Measurements from ENCODE around the gene FCAR.
"Not testable (repeated sequence)": the region's sequence is repeated elsewhere in the genome, so short reads cannot be mapped to it uniquely, and the experiment has no call there.

Gene FCAR

DNA sequence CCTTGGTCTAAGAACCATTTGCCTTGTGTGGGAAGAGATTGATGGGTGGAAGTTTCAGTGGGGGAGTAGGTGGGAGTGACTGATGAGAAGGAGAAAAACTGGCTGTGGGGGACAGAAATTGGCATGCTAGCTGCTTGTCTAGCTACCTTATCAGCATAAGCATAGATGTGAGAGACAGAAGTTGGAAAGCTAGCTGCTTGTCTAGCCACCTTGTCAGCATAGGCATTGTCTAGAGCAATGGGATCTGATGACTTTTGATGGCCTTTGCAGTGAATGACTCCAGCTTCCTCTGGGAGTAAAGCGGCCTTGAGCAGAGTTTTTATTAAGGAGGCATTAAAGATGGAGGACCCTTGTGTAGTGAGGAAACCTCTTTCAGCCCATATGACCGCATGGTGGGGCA, 22.0 kb downstream of the FCAR start:
- no peak for DNase-seq

DNA sequence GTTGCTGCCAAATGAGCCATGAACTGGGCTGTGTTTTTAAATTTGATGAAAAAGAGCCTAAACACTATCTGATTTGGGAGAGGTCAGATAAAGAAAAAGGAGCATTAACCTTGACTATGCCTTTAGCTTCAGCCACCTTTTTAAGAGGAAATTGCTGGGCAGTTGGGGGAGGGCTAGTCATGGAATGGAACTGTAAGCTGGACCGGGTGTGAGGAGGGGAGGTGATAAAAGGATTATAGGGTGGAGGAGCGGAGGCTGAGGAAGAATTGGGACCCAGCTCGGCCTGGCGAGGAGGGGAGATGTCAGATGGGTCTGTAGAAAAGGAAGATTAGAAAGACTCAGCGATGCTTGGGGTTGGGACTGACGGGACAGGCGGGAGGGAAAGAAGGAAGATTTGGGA, 24.6 kb downstream of the FCAR start:
- not testable (repeated sequence) for DNase-seq

DNA sequence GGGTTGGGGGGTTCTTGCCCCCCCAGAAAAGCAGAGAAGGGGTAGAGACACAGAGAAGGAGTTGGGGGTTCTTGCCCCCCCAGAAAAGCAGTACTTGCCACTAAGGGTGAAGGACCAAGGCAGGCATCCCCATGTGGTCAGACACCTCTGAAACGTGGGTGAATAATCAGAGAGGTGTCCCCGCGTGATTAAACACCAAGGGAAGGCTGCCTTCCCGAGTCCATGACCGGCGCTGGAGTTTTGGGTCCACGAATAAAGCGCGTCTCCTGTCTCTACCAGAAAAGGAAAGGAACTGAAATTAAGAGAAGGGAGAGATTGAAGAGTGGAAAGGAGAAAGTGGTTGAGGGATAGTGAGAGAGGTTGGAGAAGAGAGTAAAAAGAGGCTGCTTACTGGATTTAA, 25.6 kb downstream of the FCAR start:
- not testable (repeated sequence) for DNase-seq

DNA sequence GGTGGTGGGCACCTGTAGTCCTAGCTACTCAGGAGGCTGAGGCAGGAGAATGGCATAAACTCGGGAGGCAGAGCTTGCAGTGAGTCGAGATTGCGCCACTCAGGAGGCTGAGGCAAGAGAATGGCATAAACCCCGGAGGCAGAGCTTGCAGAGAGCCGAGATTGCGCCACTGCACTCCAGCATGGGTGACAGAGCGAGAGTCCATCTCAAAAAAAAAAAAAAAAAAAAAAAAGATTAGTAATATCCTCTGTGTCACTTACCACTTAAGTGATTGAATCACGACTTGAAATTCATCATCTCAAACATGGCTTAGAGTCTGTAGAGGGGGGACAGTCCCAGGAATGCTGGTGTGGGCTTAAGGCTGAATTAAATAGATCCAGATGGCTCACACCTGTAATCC, 27.1 kb downstream of the FCAR start:
- DNase-seq: not testable (repeated sequence)

DNA sequence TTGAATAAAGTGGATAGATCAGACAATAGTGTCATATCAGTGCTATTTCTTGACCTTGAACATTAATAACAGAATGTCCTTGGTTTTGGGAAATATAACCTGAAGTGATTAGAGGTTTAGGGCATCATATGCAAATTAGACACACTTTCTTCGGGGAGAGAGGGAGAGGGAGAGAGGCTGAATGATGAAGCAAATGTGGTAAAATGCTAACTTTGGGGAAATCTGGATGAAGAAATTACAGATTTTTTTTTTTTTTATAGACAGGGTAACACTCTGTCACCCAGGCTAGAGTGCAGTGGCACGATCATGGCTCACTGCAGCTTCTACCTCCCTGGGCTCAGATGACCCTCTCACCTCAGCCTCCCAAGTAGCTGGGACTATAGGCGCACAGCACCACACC, 28.0 kb downstream of the FCAR start:
- no peak for DNase-seq

DNA sequence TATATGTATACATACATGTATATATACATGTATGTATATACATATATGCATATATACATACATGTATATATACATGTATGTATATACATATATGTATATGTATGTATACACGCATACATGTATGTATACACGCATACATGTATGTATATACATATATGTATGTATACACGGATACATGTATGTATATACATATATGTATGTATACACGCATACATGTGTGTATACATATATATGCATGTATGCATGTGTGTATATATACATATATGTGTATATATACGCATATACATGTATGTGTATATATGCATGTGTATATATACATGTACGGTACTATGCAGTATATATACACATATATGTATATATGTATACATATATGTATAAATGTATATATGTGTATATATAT, 29.3 kb downstream of the FCAR start:
- no peak for DNase-seq

DNA sequence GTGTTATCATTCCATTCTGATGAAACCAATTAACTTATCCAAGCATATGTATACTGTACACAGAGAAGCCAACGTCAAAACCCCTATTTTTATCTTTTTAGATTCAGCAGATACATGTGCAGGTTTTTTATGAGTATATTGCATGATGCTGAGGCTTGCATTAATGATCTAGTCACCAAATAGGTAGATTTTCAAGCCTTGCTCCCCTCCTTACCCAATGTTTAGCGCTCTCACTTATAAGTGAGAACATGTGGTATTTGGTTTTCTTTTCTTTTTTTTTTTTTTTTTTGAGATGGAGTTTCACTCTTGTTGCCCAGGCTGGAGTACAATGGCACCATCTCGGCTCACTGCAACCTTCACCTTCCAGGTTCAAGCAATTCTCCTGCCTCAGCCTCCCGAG, 30.2 kb downstream of the FCAR start:
- not testable (repeated sequence) for DNase-seq

DNA sequence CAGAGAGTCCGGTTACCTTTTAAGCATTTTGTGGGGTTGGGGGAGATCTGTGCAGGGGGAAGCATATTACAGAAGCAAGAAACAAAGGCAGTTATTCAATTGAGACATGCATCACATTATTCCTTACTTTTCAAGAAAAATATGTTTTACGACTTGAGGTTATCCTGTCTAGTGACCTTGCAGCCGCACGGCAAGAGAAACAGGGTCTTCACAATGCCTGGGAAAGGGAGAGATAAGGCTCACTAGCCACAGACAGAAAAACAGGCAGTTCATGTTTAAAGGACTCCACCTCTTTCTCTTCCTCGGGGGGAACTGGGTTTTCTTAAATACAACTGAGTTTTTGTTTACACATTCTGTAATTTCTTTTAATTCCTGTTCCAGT, 31.4 kb downstream of the FCAR start:
- DNase-seq: no peak

DNA sequence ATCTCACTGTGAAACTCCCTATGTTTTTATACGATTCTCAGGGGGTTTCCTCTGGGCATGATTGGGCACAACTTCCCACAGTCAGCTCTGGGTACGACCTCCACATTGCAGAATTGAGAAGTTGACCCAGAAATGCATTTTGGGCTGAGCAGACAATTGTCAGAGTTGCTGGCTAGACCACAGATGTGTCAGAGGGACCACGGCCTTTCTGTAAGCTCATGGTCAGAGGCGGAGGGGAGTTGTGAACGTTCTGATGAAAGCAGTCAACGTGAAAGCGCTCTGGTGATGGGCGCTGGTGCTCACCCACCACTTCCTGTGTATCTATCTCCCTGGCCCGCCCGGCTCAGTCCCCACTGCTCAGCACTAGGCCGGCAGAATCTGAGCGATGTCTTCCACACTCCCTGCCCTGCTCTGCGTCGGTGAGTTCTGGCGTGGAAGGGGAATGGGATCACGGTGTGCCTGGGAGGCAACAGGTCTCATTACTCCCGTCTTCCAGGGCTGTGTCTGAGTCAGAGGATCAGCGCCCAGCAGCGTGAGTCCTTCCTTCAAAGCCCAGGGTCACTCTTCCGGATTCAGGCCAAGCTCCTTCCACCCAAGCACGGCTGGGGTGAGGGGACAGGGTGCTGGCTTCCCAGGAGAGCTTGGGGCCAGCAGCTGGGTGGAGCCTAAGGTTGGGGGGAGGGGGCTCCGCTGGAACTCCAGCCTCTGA, 31.9 kb downstream of the FCAR start, which contains the start of gene NCR1:
Gene NCR1, plus strand, starts transcription at position 346 of the 709 bp plus-strand sequence. Its CDS starts 40 bp downstream, at position 386.
- DNase-seq: no peak

DNA sequence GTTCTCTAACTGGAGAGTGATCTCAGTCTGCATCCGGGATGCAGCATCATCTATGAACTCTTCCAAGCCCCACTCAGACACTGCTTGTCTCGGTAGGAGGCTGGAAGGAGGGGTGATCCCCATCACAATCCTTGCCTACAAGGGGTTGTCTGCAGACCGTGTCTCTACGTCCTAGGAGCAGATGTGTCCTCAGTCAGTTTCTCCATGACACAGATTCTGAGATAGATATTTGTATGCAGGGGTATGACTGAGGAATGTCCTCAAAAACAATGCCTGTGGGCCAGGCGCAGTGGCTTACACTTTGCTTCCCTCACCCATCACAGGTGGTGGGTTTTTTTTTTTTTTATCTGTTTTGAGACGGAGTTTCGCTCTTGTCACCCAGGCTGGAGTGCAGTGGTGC, 32.8 kb downstream of the FCAR start:
- DNase-seq: no peak

DNA sequence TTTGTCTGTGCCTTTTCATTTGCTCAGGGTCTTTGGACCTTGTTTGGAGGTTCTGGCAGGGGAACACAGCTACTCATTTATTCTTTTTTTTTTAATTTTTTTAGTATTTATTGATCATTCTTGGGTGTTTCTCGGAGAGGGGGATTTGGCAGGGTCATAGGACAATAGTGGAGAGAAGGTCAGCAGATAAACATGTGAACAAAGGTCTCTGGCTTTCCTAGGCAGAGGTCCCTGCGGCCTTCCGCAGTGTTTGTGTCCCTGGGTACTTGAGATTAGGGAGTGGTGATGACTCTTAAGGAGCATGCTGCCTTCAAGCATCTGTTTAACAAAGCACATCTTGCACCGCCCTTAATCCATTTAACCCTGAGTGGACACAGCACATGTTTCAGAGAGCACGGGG, 33.9 kb downstream of the FCAR start:
- not testable (repeated sequence) for DNase-seq

DNA sequence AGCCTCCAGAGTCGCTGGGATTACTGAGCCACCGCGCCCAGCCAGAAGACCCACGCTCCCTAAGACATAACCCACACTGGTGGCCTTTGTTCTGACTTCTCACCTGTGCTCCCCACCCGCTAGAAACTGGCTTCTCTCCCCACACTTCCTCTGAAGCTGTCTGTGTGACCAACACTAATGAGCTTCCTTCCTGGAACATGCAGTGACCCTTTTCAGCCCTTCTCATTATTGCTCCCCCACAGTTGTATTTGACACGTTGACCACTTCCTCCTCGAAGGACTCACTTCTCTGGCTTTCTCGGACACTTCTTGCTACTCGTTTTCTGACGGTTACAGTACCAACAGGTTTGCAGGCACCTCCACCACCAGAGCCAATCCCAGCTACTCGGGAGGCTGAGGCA, 42.8 kb downstream of the FCAR start:
- no peak for DNase-seq

DNA sequence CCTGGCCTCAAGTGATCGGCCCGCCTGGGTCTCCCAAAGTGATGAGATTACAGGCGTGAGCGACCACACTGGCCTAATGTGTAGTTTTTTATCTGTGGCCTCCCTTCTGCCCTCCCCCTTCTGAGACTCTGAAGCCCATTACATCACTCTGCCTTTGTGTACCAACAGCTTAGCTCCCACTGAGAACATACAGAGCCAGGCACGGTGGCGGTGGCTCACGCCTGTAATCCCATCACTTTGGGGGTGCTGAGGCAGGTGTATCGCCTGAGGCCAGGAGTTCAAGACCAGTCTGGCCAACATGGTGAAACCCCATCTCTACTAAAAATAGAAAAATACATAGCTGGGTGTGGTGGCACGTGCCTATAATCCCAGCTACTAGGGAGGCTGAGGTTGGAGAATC, 44.5 kb downstream of the FCAR start:
- DNase-seq: no peak

DNA sequence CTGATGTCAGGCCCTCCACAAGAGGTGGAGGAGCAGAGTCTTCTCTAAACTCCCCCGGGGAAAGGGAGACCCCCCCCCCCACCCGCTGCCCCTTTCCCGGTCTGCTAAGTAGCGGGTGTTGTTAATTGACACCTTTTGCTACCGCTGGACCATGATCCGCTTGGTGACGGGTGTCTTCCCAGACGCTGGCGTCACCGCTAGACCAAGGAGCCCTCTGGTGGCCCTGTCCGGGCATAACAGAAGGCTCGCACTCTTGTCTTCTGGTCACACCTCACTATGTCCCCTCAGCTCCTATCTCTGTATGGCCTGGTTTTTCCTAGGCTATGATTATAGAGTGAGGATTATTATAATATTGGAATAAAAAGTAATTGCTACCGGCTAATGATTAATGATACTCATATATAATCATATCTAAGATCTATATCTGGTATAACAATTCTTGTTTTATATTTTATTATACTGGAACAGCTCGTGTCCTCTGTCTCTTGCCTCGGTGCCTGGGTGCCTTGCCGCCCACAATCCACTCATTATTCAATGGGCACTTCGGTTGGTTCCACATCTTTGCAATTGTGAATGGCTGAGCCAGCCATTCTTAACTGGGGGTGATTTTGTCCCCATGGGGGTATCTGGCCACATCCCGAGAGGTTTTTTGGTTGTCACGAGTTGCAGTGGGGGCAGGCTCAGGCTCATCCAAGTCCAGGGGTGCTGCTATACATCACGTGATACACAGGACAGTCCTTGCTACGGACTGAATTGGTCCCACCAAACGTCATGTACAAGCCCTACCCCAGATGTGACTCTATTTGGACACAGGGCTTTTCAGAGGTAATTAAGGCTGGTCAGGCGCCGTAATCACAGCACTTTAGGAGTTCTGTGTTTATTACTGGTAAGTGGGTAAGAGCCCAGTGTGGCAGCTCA, 45.9 kb downstream of the FCAR start:
- not testable (repeated sequence) for DNase-seq

DNA sequence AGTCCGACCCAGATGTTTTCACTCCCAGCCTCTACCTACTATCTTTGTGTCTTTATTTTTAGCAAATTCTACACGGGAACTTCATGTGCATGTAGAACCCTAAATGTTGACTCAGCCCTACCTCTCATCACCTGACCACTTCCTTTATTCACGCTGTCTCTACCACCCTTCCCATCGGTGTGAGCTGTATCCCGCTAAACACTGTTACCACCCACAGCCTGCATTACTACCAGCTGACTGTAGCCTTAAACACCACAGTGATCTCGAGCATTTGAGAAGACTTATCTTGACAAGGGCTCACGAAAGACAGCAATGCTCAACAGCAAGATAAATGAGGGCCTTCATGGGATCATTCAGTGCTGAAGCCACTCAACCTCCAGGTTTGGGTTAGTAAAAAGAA, 47.0 kb downstream of the FCAR start:
- no peak for DNase-seq

DNA sequence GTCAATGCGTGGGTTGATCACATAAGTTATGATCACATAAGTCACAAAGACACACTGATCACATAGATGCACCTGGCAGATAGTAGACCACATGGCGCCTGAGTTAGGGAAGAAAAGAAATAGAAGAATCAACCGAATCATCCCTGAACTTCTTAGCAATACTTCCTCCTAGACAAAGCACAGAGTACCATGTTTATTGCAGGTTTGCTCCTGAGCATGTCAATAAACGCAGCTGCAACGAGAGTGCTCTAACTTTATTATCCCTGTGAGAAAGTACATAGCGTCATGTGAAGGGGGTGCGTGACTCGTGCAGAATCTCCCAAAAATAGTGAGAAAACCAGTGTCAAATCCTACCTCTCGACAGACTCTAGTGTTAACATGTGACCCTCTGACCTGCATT, 49.2 kb downstream of the FCAR start:
- DNase-seq: no peak

DNA sequence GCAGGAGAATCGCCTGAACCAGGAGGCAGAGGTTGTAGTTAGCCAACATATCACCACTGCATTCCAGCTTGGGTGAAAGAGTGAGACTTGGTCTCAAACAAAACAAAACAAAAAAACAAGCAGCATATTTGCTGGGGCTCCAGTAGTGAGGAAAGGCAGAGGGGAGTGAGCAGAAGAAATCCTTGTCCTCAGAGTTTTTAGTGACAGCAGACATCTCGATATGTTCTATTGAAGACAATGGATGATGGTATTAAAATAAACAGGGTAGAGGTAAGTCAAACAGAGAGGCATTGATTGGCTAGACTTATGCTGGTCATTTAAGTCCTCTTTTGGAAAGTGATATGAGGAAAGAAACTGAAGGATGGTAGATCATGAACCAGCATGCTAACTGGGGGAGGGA, 54.3 kb downstream of the FCAR start:
- no peak for DNase-seq

DNA sequence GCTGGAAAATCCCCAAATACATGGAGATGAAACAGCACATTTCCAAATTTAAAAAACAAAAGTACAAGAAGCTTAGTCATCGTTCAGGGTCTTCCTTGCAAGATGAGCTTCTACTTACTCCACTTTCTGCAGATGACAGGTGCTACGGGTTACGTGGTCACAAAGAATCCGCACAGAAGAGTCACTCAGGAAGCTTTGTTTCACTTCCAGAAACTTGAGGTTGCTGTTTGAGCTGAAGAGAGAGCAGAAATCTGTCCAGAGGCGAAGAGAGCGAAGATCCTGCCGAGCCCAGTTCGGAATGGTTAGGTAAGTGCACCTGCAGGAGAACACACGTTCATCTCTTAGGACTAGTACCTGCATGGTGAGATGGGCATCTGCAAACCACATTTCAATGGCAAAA, 63.9 kb downstream of the FCAR start:
- DNase-seq: no peak

DNA sequence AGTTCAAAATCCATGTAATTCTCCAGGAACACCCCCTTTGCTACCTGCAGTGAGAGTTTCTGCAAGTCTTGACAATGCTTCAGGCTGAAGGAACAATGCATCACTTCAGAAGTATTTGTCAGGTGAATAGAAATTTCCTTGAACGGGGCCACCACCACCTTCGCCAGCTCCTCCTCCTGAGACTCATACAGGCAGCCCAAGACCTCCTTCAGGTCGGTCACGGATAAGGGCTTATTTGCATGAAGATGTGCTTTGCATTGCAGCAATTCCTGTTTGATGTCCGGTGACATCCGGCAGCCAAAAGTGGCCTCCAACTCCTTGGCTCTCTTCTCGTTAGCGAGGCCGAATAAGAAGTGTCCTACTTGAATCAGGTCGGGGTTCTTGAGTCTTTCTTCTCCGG, 64.9 kb downstream of the FCAR start:
- DNase-seq: no peak

DNA sequence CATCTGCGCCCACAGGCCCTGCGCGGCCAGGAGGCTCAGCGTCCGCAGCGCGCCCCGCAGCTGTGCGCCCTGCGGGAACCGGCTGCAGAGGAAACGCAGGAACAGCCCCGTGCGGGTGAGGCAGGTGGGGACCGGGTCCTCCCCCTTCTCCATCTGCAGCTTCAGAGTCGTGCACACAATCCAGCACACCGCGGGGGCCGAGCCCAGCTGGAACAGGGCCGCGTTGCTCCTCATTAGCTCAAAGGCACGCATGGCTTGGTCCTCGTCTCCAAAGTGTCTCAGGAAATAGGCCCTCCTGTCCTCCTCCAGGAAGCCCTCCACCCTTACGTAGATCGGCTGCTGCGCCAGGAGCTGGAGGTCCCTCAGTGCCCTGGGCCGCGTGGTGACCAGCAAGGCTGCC, 65.5 kb downstream of the FCAR start:
- DNase-seq: not testable (repeated sequence)
